Ishikawa (cell line): ENCODE measurements around the gene LCLAT1.

Source experiments
- CEBPB ChIP-seq: IDR thresholded peaks from 2 replicates; pipeline ENCODE4 v1.6.1; 2012
- CREB1 ChIP-seq: IDR thresholded peaks from 2 replicates; pipeline ENCODE4 v1.6.1; 2012; ENCODE audit warnings: low read depth
- EGR1 ChIP-seq: IDR thresholded peaks from 2 replicates; pipeline ENCODE4 v1.6.1; 2012
- EP300 ChIP-seq: IDR thresholded peaks from 2 replicates; pipeline ENCODE4 v1.6.1; 2012; ENCODE audit warnings: borderline replicate concordance
- FOXM1 ChIP-seq: IDR thresholded peaks from 2 replicates; pipeline ENCODE4 v1.6.1; 2012; ENCODE audit warnings: low read depth, borderline replicate concordance
- NFIC ChIP-seq: IDR thresholded peaks from 2 replicates; pipeline ENCODE4 v1.6.1; 2012
- RAD21 ChIP-seq: IDR thresholded peaks from 2 replicates; pipeline ENCODE4 v1.6.1; 2012; ENCODE audit warnings: low read depth
- REST ChIP-seq: IDR thresholded peaks from 2 replicates; pipeline ENCODE4 v1.6.1; 2012; ENCODE audit warnings: low read depth, mild to moderate bottlenecking
- TAF1 ChIP-seq: IDR thresholded peaks from 2 replicates; pipeline ENCODE4 v1.6.1; 2012; ENCODE audit warnings: low read depth, mild to moderate bottlenecking
- TCF12 ChIP-seq: IDR thresholded peaks from 2 replicates; pipeline ENCODE4 v1.6.1; 2012; ENCODE audit warnings: low read depth
- TEAD4 ChIP-seq: IDR thresholded peaks from 2 replicates; pipeline ENCODE4 v1.6.1; 2012
- USF1 ChIP-seq: IDR thresholded peaks from 2 replicates; pipeline ENCODE4 v1.6.1; 2012
- ZBTB7A ChIP-seq: IDR thresholded peaks from 2 replicates; pipeline ENCODE4 v1.6.1; 2012; ENCODE audit warnings: low read depth
- TF ChIP-seq, protein P1 (sequence below): IDR thresholded peaks from 2 replicates; pipeline ENCODE4 v1.6.1; 2012

DNA sequence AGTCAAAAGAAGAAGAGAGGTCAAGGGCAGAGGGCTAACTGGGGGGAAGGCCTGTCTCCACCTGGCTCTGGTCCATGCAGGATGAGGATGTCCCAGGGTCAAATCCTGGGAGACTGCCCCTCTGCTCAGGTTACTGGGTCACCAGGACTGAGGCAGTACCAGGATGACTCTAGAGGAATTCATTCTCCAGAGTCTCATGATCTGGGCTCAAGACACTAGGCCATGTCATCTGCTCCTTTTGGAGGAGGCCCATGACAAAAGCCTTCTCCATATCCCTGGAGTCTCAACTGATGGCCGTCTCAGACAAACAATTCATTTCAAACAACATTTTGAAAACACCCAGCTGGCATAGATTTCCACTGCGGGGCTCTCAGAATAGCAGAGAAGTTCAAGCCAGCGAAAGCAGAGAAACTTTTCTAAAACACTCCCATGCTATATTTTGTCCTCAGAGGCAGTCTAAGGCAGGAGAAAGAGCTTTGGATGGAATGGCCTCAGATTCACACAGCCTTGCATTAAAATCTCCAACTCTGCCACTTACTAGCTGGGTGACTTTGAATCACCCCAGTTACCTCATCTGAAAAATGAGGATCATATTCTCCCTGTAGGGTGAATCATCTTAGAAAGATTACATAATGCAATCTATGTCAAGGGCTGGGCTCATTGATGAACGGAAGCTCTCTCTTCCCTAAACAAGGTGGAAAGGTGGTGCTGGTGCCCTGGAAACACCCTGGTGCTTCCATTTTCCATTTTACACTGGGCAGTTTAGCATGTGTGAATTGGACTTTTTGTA is 48.8 kb upstream of the LCLAT1 start:
- TF ChIP-seq EGR1 (no peak), CREB1 (no peak), NFIC (no peak), CEBPB (no peak), EP300 (no peak), REST (no peak), TAF1 (no peak), FOXM1 (no peak), USF1 (no peak), TCF12 (no peak), RAD21 (no peak), ZBTB7A (no peak), TEAD4 (no peak)
- TF ChIP-seq, protein P1, sequence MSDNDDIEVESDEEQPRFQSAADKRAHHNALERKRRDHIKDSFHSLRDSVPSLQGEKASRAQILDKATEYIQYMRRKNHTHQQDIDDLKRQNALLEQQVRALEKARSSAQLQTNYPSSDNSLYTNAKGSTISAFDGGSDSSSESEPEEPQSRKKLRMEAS: no peak
